Thoracic aorta (tissue), 2 donors: ENCODE measurements around the gene CHN2. TPM values are rescaled to one million over a fixed set of nuclear protein-coding genes. Genes with fewer than 3 reads are reported as not detected.

ENCODE experiments used
- ATAC-seq: fragments of 150-250 bp; one replicate; pipeline ENCODE4 v1.8.0; 2017; ENCODE audit warnings: low read depth; ENCODE audit not compliant: insufficient number of reproducible peaks, low FRiP score
- DNase-seq: peaks from one replicate; pipeline ENCODE4 v3.0.0-alpha.2; 2020; ENCODE audit warnings: low spot score
- H3K27ac ChIP-seq, 2 donors: fragments of 200-600 bp; sonication (generic); 1 replicate in 1 of 2; 2 replicates in 1 of 2; pipeline ENCODE4 v1.5.1; 2016; ENCODE audit warnings: mild to moderate bottlenecking in 2 of 2, moderate library complexity in 2 of 2
- H3K27me3 ChIP-seq: fragments of 200-600 bp; sonication (generic); replicated peaks from 2 replicates; pipeline ENCODE4 v1.6.0; 2016; ENCODE audit warnings: mild to moderate bottlenecking; ENCODE audit not compliant: insufficient read depth
- H3K36me3 ChIP-seq: fragments of 200-600 bp; sonication (generic); one replicate; pipeline ENCODE4 v1.5.1; 2016
- H3K4me1 ChIP-seq, 2 donors: fragments of 200-600 bp; sonication (generic); 1 replicate in 1 of 2; 2 replicates in 1 of 2; pipeline versions ENCODE4 v1.5.1 to v1.6.0; 2016; ENCODE audit warnings: low read depth in 2 of 2, mild to moderate bottlenecking in 1 of 2; ENCODE audit not compliant: control insufficient read depth in 1 of 2
- H3K4me3 ChIP-seq: fragments of 200-600 bp; sonication (generic); 2 replicates; pipeline ENCODE4 v1.5.1; 2016; ENCODE audit warnings: mild to moderate bottlenecking
- H3K9me3 ChIP-seq: fragments of 200-600 bp; sonication (generic); 2 replicates; pipeline ENCODE4 v1.5.1; 2016
- total RNA-seq, 2 donors: library from RNA; depleted of rRNA; stranded (reverse); fragments of >200 nt; gene quantifications; one replicate each; pipeline versions ENCODE4 v1.1.0 to v1.2.3, GENCODE V29; 2016
- TF ChIP-seq, protein P1 (sequence below): fragments of 200-600 bp; sonication (generic); IDR thresholded peaks from one replicate; pipeline ENCODE4 v1.5.1; 2019; ENCODE audit warnings: antibody characterized with exemption

Gene CHN2
- total RNA-seq, 2 donors from 2014 or later: 22.6 to 44.7 TPM

- TF ChIP-seq, protein P1, sequence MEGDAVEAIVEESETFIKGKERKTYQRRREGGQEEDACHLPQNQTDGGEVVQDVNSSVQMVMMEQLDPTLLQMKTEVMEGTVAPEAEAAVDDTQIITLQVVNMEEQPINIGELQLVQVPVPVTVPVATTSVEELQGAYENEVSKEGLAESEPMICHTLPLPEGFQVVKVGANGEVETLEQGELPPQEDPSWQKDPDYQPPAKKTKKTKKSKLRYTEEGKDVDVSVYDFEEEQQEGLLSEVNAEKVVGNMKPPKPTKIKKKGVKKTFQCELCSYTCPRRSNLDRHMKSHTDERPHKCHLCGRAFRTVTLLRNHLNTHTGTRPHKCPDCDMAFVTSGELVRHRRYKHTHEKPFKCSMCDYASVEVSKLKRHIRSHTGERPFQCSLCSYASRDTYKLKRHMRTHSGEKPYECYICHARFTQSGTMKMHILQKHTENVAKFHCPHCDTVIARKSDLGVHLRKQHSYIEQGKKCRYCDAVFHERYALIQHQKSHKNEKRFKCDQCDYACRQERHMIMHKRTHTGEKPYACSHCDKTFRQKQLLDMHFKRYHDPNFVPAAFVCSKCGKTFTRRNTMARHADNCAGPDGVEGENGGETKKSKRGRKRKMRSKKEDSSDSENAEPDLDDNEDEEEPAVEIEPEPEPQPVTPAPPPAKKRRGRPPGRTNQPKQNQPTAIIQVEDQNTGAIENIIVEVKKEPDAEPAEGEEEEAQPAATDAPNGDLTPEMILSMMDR: no peak
- H3K27me3 ChIP-seq: no peaks in the 10 kb centered on the region
- DNase-seq: no peak
- H3K36me3 ChIP-seq: peaks cover 4% of the 10 kb centered on the region
- H3K9me3 ChIP-seq: no peaks in the 10 kb centered on the region
- H3K4me3 ChIP-seq: no peak overlapping the region
- no peaks in the 10 kb centered on the region for H3K4me1 ChIP-seq
- ATAC-seq: no peak
- no peak overlapping the region for H3K27ac ChIP-seq
Observed at GRCh38 chr7:29505931-29506330, 311.4 kb downstream of the CHN2 start.

GRCh38 chr7:29508608-29509007 is 314.0 kb downstream of the CHN2 start:
- no peak overlapping the region for H3K4me3 ChIP-seq
- peaks cover 4% of the 10 kb centered on the region for H3K36me3 ChIP-seq
- ATAC-seq: no peak
- H3K27ac ChIP-seq: no peak overlapping the region
- H3K9me3 ChIP-seq: no peaks in the 10 kb centered on the region
- DNase-seq: no peak
- H3K27me3 ChIP-seq: no peaks in the 10 kb centered on the region
- no peaks in the 10 kb centered on the region for H3K4me1 ChIP-seq
- TF ChIP-seq, protein P1: no peak

GRCh38 chr7:29510028-29510427 is 315.5 kb downstream of the CHN2 start:
- H3K36me3 ChIP-seq: peaks cover 4% of the 10 kb centered on the region
- H3K27me3 ChIP-seq: no peaks in the 10 kb centered on the region
- no peak overlapping the region for H3K4me3 ChIP-seq
- TF ChIP-seq, protein P1: no peak
- no peak for ATAC-seq
- no peak for DNase-seq
- no peaks in the 10 kb centered on the region for H3K9me3 ChIP-seq
- H3K4me1 ChIP-seq: no peaks in the 10 kb centered on the region
- no peak overlapping the region for H3K27ac ChIP-seq

DNA sequence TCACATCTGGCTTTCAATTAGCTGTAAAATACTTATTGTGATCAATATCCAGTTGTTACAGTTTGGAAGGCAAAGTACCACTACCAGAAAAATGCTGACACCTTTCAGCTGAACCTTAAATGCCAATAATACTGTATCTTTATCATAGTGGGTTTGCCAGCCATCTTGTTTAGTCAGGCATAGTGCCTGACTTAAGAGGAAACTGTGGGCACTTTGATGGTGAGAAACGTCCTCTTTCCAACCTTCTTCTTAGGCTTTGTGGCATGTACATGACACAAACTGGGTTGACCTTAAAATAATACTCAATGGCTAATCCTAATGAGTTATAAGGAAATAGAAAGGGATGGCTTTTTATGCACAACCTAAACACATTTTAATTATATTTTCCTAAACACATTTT is 316.8 kb downstream of the CHN2 start:
- no peaks in the 10 kb centered on the region for H3K9me3 ChIP-seq

GRCh38 chr7:29511851-29512250 is 317.3 kb downstream of the CHN2 start:
- Histone ChIP-seq H3K36me3 (peaks cover 4% of the 10 kb centered on the region), H3K9me3 (no peaks in the 10 kb centered on the region), H3K27me3 (no peaks in the 10 kb centered on the region), H3K27ac (no peak overlapping the region), H3K4me1 (no peaks in the 10 kb centered on the region), H3K4me3 (no peak overlapping the region)
- TF ChIP-seq, protein P1: no peak
- ATAC-seq: no peak
- DNase-seq: no peak

More for the DNA sequence above, 316.8 kb downstream of the CHN2 start:
- Histone ChIP-seq H3K4me3 (no peak overlapping the region), H3K36me3 (peaks cover 4% of the 10 kb centered on the region), H3K4me1 (no peaks in the 10 kb centered on the region), H3K27ac (no peak overlapping the region), H3K27me3 (no peaks in the 10 kb centered on the region)
- DNase-seq (no peak), ATAC-seq (no peak)
- TF ChIP-seq, protein P1: no peak
